HG03139 (cell line): ENCODE results near the gene TBC1D19.

Source experiments
- ATAC-seq: cut with Tn5 transposase; IDR thresholded peaks from one replicate; pipeline ENCODE4 v1.9.1; 2021; ENCODE audit not compliant: unreplicated experiment

Gene TBC1D19

DNA sequence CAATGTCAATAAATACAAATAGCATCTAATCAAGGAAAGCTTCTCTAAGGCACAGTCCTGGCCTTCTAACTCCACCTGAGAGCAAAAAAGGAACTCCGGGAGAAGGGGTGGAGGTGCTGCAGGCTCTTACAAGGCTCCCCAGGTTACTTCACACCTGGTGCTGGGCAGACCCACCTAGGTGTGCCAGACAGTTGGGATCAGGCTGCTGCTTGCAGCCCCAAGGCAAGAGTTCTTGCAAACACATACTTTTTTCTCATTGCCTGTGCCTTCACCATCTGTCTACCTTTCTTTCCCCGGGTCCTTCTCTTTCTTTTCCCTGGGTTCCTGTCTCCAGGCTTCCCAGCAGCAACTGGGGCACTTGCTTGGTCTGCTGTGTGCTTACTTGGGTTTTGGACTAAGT is 195.3 kb downstream of the TBC1D19 start:
- no peak for ATAC-seq

DNA sequence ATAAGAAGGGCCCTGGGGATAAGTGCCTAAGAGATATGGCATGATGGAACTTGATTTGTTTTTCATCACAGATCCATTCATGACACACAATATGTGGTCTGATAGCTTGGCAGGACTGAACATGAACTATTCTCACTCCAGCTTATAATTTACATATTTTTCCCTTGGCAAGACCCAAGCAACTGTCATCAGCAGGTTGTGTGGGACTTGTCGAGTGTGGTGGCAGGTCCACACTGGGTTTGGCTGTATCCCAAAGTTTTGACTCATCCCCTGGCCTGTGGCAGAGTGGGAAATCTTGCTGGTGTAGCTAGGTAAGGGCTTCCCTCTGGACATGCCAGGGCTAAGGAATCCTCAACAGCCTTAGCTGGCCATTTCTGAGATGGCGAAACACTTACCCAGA is 195.8 kb downstream of the TBC1D19 start:
- ATAC-seq, result no peak

DNA sequence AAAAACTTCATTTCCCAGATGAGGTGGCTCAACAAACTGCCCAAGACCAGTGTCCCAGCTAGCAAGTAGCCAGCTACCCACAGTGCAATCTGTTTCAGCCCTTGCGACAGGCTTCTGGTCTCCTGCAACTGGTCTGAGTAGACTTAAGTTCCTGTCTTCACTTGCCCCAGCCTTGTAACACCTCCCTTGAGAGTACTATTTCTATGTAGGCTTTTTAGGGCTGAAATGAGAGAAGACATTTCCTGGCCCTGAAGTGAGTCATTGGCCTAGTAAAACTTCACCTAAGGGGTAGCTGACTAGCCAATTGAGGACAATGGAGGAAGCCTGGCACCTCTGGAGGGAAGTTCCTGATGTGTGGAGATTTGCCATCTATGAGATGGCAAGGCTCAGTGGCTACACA is 196.7 kb downstream of the TBC1D19 start:
- peak; percentile 87 for ATAC-seq

DNA sequence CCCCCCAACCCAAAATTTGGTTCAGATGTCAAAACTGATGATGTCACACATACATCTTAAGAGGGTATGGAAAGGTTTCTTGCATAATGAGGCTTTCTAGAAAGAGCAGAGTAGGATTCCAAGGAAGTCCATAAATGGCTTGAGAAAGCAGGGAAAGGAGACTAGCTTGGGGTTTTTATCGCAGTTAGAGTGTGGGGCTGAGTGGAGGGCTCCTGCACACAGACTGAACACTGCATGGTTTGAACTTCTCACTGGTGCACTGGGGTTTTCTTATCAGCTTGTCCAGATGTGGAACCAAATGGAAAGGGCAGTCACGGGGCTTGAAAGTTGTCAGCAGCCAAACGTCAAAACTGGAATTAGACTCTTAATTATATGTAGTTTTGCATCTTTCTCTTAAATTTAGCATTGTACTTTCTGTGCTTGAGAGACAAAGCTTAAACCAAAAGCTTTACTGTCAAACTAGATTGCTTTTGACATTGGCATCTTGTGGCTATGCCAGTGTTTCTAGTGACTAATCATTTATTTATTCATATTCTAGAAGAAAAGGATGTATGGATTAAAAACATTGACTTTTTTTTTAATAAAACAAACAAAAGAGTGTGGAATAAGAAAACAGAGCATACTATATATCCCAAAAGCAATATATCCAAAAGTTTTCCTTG is 198.4 kb downstream of the TBC1D19 start:
- ATAC-seq, result no peak

DNA sequence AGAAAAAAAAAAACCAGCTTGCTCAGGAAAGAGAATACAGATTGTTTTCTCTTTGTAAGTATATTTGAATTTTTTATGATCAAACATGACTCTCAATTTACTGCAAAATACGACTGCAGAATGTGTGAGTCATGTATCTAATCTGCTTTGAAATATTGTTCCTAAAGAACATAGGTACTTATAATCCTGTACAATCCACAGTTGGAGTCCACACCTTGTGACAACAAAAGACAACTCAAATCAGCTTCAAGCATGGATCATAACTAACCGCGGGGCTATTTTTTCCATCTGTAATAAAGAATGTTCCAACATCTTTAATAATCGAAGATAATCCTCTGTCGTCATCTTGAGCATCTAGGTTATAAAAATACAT is 198.9 kb downstream of the TBC1D19 start:
- no peak for ATAC-seq

DNA sequence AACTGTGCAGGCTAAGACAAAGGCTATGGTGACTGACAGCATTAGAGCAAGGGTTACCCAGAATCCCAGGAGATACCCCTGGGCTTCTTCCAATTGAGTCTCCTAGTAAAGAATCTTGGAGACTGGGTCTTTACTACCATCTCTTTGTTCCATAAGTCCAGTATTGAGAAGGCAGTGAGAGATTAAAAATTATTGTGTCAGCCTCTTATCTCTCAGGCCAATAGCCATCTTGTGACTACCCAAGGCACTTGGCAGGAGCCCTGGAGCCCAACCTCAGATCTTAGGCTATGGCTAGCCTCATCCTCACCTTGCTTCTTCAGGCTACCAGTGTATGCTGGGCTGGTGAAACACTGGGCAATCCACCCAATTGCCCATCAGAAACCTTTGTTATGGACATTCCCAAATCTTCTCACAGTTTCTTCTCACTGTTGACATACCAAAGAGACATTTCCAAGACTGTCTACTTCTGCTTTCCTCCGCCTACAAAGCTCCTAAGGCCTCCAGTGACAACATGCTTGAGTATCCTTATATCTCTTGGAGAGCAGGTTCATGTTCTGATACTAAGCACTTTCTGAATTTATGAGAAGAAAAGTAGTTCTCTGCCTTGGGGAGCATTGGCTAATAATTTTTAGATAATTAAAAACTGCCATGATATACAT is 200.5 kb downstream of the TBC1D19 start:
- no peak for ATAC-seq

DNA sequence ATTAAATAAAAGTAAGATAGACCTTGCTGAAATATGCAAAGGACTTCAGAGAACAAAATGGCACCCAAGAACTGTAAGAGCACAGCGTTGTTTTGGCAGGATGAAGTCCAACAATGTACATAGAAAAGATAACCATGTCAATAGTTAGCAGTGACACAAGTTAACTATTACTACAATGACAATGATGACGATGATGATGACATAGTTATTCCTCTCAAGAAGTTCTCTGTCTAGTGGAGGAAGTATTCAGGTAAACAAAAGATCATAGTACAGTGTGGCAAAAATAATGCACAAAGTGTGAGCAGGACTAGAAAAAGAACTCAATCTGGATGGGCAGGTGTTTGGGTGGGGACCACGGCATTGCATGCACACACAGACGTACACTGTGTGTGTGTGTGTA is 201.4 kb downstream of the TBC1D19 start:
- ATAC-seq, result no peak

DNA sequence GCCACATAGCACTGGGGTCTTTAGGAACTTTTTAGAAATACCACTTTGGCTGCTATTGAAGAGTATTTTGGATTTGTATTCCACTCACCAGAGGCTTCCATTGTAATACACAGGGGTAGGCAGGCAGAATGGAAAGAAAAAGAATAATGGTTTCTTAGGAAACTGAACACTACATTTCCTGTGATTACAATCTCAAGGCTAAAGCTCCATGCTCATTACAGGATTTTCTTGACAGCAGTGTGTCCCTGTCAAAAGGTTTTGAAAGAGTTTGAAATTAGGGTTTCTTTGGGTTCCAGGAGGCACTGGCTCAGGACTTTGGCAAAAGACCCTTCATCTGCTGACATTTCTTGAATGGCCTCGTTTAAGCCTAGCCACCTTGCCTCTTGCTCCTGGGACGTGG is 201.9 kb downstream of the TBC1D19 start:
- no peak for ATAC-seq

DNA sequence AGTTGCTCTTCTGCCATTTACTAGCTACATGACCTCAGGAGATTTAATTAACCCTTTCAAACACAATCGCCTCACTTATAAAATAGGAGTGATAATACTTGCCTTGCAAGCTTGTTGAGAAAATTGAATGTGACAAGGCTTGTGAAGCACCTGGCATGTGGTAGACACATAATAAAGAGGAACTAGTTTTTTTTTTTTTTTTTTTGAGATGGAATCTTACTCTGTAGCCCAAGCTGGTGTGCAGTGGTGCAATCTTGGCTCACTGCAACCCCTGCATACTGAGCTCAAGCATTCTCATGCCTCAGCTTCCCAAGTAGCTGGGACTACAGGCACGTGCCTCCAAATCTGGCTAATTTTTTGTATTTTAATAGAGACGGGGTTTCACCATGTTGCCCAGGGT is 203.0 kb downstream of the TBC1D19 start:
- no peak for ATAC-seq

DNA sequence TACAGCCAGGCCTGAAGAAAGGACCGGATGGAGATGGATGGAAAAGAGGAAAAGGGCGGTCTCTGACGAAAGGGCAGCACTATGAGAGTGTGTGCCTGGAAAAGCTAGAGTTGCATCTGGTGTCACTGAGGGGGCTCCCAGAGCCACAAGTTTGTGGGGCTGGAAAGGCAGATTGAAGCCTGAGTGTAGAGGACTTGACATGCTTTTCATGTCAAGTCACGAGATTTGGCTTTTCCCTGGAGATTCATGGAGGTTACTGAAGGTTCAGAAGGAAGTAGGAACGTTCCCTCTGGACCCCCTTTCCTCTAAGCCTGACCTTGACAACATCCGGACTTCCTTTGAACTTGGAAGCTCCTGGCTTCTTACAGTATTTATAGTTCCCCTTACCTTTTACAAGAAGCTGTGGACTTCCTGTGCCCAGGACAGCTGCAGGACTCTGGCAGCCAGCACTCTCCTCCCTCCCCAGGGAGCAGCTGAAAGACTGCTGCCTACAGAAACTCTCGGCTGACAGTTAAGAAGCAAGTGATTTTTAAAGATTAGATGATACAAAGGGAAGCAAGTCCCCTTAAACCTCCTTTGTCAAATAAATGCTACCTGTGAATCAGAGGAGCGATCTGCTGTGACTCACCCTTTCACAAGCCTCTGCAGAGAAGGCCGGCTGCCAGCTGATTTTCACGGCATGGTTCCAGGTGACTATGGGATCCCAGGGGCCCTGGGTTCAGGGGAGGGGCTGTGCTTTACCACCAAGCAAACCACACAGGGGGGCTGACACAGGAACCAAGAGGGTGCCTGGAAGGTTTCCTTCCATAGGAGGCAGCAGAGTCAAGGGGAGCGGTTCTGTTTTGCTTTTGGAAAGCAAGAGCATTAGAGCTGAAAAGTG is 203.8 kb downstream of the TBC1D19 start:
- ATAC-seq, result peak; percentile 59

DNA sequence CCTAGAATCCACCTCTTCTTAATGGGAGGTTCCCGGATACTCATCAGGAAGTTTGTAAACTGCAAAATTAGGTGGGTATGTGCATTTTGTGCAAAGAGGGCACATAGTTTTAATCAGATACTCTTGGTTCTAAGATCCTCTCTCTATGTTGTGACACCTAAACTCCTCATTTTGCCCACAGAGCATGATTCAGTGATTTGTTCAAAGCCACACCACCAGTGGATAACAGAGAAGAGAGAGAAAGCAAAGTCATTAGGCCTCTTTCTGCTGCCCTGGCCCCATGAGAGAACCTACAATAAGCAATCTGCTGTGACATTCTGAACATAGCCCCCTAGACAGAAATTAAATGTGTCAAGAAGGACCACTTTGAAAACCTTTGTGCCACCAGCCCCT is 204.5 kb downstream of the TBC1D19 start:
- ATAC-seq, result no peak

DNA sequence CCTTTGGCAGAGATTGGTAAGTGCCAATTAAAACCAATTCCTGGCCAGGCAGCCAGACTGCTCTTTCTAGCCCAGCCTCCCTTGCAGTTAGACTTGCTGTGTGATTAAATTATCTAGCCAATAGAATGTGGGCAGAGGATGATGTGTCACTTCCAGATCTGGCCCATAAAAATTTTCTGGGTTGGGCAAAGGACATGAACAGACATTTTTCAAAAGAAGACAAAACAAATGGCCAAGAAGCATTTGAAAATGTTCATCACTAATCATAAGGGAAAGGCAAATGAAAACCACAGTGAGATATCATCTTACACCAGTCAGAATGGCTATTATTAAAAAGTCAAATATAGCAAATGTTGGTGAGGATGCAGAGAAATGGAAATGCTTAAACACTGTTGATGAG is 205.3 kb downstream of the TBC1D19 start:
- ATAC-seq, result no peak

DNA sequence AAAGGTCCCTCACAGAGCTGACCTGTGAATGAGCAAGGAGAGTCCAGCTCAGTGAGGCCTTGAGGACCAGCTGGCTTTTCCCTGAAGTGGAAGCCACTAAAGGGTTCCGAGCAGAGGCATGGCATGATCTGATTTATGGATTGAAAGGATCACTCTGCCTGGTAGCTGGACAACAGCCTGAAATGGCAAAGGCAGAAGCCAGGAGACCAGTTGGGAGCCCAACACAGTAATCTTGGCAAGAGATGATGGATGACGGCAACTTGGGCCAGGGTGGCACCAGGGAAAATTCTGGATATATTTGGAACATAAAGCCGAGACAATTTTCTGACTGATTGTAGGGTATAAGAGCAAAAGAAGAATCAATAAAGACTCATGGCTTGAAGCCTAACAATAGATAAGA is 207.5 kb downstream of the TBC1D19 start:
- no peak for ATAC-seq

DNA sequence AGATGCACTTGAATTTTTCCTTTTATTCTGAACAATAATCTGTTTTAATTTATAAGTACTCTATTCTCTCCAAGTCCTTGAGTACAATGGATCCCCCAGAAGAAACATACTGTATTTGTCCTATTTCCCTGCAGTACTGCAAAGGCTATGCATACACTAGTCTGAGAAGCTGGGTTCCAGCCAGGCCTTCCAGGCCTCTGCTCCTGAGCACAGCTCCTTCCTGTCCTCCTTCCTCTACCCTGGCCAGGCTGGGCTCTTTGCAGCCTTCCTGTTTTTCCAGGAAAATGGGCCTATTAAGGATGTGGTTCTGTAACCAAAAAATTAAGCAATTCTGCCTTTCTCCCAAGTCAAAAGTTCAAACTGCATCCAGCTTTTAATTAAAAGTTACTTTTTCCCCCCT is 208.8 kb downstream of the TBC1D19 start:
- ATAC-seq, result no peak

DNA sequence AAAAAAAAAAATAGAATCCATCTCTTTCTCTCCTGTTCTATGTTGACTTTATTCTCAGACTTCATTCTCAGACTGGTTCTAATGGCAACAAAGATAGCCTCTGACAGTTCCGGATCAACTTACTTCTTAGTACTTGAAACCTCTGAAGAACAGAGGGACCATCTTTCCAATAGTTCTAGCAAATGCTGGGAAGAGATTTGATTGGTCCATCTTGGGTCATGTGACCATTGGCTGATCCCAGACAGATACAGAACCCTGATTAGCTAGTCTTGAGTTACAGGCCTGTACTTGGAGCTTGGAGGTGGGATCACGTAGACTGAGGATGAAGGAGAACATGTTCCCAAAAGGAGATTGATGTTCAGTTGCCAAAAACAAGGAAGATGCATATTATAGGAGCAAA is 209.9 kb downstream of the TBC1D19 start:
- ATAC-seq, result no peak

DNA sequence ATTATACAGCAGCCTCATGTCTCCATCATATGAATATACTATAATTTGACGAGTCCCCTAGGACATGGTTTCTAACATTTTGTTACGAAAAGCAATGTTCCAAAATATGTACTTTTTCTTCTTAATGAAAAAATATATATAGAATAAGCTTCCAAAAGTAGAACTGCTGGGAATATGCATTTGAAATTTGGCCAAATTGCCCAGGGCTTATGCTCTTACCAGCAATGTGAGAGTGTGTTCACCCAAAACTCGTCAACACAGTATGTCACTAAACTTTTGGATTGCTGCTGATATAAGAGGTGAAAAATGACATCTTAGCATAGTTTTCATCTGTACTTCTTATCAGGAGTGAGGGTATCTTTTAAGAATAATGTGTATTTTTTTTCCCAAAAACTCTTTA is 212.2 kb downstream of the TBC1D19 start:
- no peak for ATAC-seq

DNA sequence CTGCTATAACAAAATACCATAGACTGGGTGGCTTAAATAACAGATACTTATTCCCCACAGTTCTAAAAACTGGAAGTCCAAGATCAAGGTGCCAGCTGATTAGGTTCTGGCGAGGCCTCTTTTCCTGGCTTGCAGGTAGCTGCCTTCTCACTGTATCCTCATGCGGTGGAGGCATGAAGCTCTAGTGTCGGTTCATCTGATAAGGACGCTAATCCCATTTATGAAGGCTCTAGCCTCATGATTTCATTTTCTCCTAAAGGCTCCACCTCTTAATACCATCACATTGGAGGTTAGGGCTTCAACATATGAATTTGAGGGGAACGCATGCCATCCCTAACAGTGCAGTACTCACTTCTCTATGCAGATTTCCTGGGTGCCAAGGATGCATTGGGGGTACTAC is 218.9 kb downstream of the TBC1D19 start:
- no peak for ATAC-seq

DNA sequence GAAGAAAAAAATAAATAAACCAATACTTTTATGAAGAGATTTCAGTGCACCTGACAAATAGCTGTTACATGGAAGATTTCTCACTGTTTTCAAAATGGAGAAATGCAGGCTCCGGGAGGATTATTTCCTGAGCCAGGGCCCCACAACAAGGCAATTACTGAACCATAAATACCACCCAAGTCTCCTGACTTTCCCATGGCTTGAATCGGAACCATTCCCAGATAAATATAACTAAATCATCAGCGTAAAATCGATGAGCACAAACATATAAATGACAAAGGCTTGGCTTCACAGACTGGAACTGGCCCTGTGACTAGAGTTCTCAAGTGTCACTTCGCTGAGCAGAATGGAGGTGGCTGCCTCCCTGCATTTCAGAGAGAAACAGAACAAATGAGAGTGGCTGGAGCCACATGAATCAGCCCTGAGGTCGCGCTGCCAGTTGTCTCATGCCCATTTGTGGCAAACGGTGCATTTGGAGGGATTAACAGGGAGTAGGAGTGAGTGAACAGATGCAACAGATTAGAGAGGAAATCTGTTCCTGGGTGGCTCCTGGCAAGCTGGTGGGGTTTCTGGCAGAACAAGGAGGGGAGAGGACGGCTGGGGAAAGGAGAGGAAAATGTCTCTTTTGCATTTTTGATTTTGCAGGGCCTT is 219.5 kb downstream of the TBC1D19 start:
- ATAC-seq, result no peak

DNA sequence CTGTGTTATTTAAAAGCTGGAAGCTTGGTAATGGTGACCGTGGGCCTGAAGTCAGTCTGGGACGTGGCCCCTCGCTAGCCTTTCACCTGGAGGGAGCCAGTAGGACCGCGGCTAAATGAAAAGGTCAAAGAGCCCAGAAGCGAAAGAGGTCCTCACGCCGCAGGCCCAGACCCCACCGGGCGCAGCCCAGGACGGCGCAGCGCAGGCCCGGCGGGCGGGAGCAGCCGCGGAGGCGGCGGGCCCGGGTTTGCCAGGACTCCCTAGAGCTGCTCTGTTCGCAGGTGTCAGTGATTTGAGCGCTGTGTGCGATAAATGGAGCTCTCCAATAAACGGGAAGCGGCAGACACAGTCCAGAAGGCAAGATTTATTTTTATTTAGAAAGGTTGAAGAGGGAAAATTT is 220.6 kb downstream of the TBC1D19 start:
- ATAC-seq, result no peak

DNA sequence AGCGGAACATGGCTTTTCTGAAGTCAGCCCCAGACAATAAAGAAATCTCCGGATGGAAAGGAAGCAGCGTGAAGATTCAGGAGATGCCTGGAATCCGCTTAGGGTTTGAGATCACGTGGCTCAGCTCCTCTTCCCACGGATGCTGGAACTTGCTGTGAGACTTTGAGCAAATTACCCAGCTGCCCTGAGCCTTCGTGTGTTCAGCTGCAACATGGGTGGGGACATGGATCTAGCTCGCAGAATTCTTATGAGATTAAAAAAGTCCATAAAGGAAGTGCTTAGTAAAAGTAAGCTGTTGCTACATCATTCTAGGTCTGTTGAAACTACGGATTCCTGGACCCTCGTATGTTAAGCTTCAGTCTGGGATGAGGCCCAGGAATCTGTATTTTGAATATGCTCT is 221.0 kb downstream of the TBC1D19 start:
- no peak for ATAC-seq
